ENCODE data around the gene ATOSB. TPM values are rescaled to one million over a fixed set of nuclear protein-coding genes. Genes with fewer than 3 reads are reported as not detected.

The ATOSB gene
- total and polyA plus RNA-seq, 2 of the 8 experiments (the other 6 are each of a cell fraction or from before 2014, with no cell fraction given) = 6.9 to 10.4 TPM

- Histone ChIP-seq H2BK12ac (ENCODE audit: low read depth, low read length) (peak within 1 kb of the TSS; percentile 50; the same call in 1 of the 2 replicates), H3K18ac (ENCODE audit: extremely low read depth, low read length) (peak within 1 kb of the TSS; percentile 62; the same call in 1 of the 2 replicates), H4K91ac (replicated peaks; ENCODE audit: insufficient read length, low read length) (peak within 1 kb of the TSS; percentile 19), H3K27ac (ENCODE audit: low read depth, low read length) (peak within 1 kb of the TSS; percentile 93), H3K4me3 (ENCODE audit: extremely low read depth in 1 of 4, insufficient read depth in 2 of 4, low read depth in 3 of 4, low read length in 4 of 4) (peak within 1 kb of the TSS; percentile 75 to 94 (median 87)), H3K79me2 (ENCODE audit: control insufficient read depth in 1 of 2, insufficient read depth in 2 of 2, low read length in 2 of 2) (peaks cover 35 to 50% of the 10 kb centered on the region in 2 experiments), H3K36me3 (ENCODE audit: control insufficient read depth in 2 of 4, insufficient read depth in 4 of 4, low read length in 3 of 4) (peaks cover 20 to 48% (median 41%) of the 10 kb centered on the region in 4 experiments), H3K23ac (ENCODE audit: insufficient read length) (no peak within 1 kb of the TSS), H3K27me3 (replicated peaks in 1 of 4; ENCODE audit: control insufficient read depth in 3 of 4, extremely low read depth in 1 of 4, insufficient read depth in 3 of 4, low read length in 3 of 4) (no peaks in the 10 kb centered on the region), H3K4me2 (ENCODE audit: insufficient read depth in 1 of 2, low read depth in 2 of 2, low read length in 2 of 2) (peak within 1 kb of the TSS; percentile 85 to 86), H2BK120ac (replicated peaks; ENCODE audit: low read depth, low read length) (no peak within 1 kb of the TSS), H2BK20ac (ENCODE audit: low read length) (no peak within 1 kb of the TSS), H2BK5ac (ENCODE audit: low read depth, low read length) (peak within 1 kb of the TSS; percentile 87), H3K9me3 (ENCODE audit: insufficient read depth in 2 of 2, low read depth in 1 of 2, low read length in 1 of 2) (no peaks in the 10 kb centered on the region), H4K5ac (ENCODE audit: insufficient read length, low read depth, low read length) (peak within 1 kb of the TSS; percentile 87), H3K9ac (replicated peaks in 1 of 4; ENCODE audit: extremely low read depth in 1 of 4, low read depth in 3 of 4, low read length in 3 of 4) (peak within 1 kb of the TSS; percentile 90 to 99 (median 93)), H2AFZ (ENCODE audit: low read length) (peak within 1 kb of the TSS; percentile 73; the same call in 1 of the 2 replicates), H2BK15ac (ENCODE audit: low read length) (peak within 1 kb of the TSS; percentile 48), H2AK5ac (ENCODE audit: low read depth, low read length) (peak within 1 kb of the TSS; percentile 95), H3K23me2 (ENCODE audit: low read depth, low read length) (peaks cover 3% of the 10 kb centered on the region; the same call in 1 of the 2 replicates), H4K20me1 (replicated peaks in 1 of 2; ENCODE audit: control insufficient read depth in 1 of 2, insufficient read depth in 2 of 2, low read length in 2 of 2) (peaks cover 12 to 26% of the 10 kb centered on the region in 2 experiments), H3K14ac (ENCODE audit: insufficient read length) (no peak within 1 kb of the TSS), H3K4ac (replicated peaks; ENCODE audit: insufficient read length, low read depth, low read length) (peak within 1 kb of the TSS; percentile 92), H3K56ac (replicated peaks; ENCODE audit: insufficient read length, low read depth, low read length) (peak within 1 kb of the TSS; percentile 78), H4K8ac (ENCODE audit: extremely low read depth, insufficient read depth, low read length) (peak within 1 kb of the TSS; percentile 98), H3K4me1 (replicated peaks in 1 of 4; ENCODE audit: control insufficient read depth in 3 of 4, insufficient read depth in 4 of 4, low read length in 3 of 4) (peaks cover 4 to 12% (median 7%) of the 10 kb centered on the region in 4 experiments), H3K79me1 (ENCODE audit: low read depth, low read length) (peaks cover 7% of the 10 kb centered on the region)
- ChIA-PET CTCF (ENCODE audit: partially characterized antibody) (interaction anchor here (0.8 to 4.4 kb wide), 6 partner anchors 18 to 173 kb away, joined by 3 to 15 read pairs (median 4); partner anchors contain the start of gene PIGO), POLR2A (ENCODE audit: partially characterized antibody) (interaction anchor here (0.6 to 17.6 kb wide), 25 partner anchors 8 to 660 kb away, joined by 3 to 440 read pairs (median 7); partner anchors contain the start of genes ATOSB, CCDC107, CREB3 and DNAJB5)
- peak; percentile 95 to 100 for DNase-seq (ENCODE audit: low read depth in 1 of 2, low spot score in 2 of 2)
- FAIRE-seq = peak; percentile 99
- WGBS, 2 experiments (ENCODE audit: extremely low coverage in 1 of 2, insufficient coverage in 1 of 2, insufficient read length in 1 of 2, insufficient replicate concordance in 2 of 2, low coverage in 1 of 2, low lambda C conversion rate in 2 of 2, missing lambda C conversion rate in 1 of 2) = 4% methylated on average over 54 of the region's 54 CpGs; no CpG with 5 or more reads in 1 of the 2 experiments
- TF ChIP-seq NANOG (IDR thresholded peaks at IDR 0.05; ENCODE audit: insufficient read depth, low read depth, low read length, poor library complexity, severe bottlenecking) (peak; percentile 50), MAFK (IDR thresholded peaks at IDR 0.05; ENCODE audit: low read depth, low read length) (peak; percentile 53; the same call in 1 of the 2 replicates), POU5F1 (IDR thresholded peaks at IDR 0.05; ENCODE audit: low read depth, low read length) (no peak), KDM4A (IDR thresholded peaks at IDR 0.05; ENCODE audit: low read depth, low read length, severe bottlenecking) (peak; percentile 42), CHD2 (IDR thresholded peaks at IDR 0.05; ENCODE audit: low read length) (peak; percentile 85), POLR2A (IDR thresholded peaks at IDR 0.05; ENCODE audit: control extremely low read depth in 1 of 2, low read depth in 2 of 2, low read length in 2 of 2) (peak; percentile 94 to 98), CREB1 (IDR thresholded peaks at IDR 0.05) (peak; percentile 96), ASH2L (IDR thresholded peaks at IDR 0.05; ENCODE audit: low read length) (no peak), PHF8 (conservative IDR thresholded peaks at IDR 0.05; ENCODE audit: low read depth, low read length) (peak; percentile 8; the same call in 1 of the 2 replicates), YY1 (IDR thresholded peaks at IDR 0.05; ENCODE audit: low read depth, low read length) (no peak), SP2 (IDR thresholded peaks at IDR 0.05; ENCODE audit: low read length) (peak; percentile 76)
- TF ChIP-seq, protein P1, sequence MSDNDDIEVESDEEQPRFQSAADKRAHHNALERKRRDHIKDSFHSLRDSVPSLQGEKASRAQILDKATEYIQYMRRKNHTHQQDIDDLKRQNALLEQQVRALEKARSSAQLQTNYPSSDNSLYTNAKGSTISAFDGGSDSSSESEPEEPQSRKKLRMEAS (IDR thresholded peaks at IDR 0.05) = peak; percentile 8; the same call in 1 of the 2 replicates
These were observed 43.0 kb downstream of the ATOSB start, which contains the start of gene VCP for GRCh38 chr9:35072461-35073278. Gene VCP (minus strand): TSS chr9:35072625. CDS start chr9:35072353, 272 bp downstream.

All from H1 (cell line).